ENCODE data around the gene LIPG.
"Not testable (repeated sequence)": the region's sequence is repeated elsewhere in the genome, so short reads cannot be mapped to it uniquely, and the experiment has no call there.

LIPG gene

GRCh38 chr18:49566217-49566770 is 4.4 kb downstream of the LIPG start:
- DNase-seq (ENCODE audit: low read depth, low spot score): no peak
- no peak overlapping the region for H3K4me3 ChIP-seq (ENCODE audit: low read length)

GRCh38 chr18:49566985-49567384 is 5.1 kb downstream of the LIPG start:
- no peak overlapping the region for H3K4me3 ChIP-seq (ENCODE audit: low read length)
- DNase-seq (ENCODE audit: low read depth, low spot score): no peak

- H3K4me3 ChIP-seq (ENCODE audit: low read length): no peak overlapping the region
- DNase-seq (ENCODE audit: low read depth, low spot score): no peak
These were observed 7.9 kb downstream of the LIPG start for GRCh38 chr18:49569724-49570123.

- no peak overlapping the region for H3K4me3 ChIP-seq (ENCODE audit: low read length)
- DNase-seq (ENCODE audit: low read depth, low spot score): no peak
These were observed 9.0 kb downstream of the LIPG start for GRCh38 chr18:49570836-49571235.

- H3K4me3 ChIP-seq (ENCODE audit: low read length): no peak overlapping the region
- DNase-seq (ENCODE audit: low read depth, low spot score): no peak
These were observed 10.9 kb downstream of the LIPG start for GRCh38 chr18:49572611-49573345.

- no peak for DNase-seq (ENCODE audit: low read depth, low spot score)
- no peak overlapping the region for H3K4me3 ChIP-seq (ENCODE audit: low read length)
These were observed 12.0 kb downstream of the LIPG start for GRCh38 chr18:49573835-49574234.

GRCh38 chr18:49579041-49579440 is 17.2 kb downstream of the LIPG start:
- not testable (repeated sequence) for DNase-seq (ENCODE audit: low read depth, low spot score)

GRCh38 chr18:49579583-49579982 is 17.7 kb downstream of the LIPG start:
- H3K4me3 ChIP-seq (ENCODE audit: low read length); DNase-seq (ENCODE audit: low read depth, low spot score): not testable (repeated sequence)

More at GRCh38 chr18:49579041-49579440, 17.2 kb downstream of the LIPG start:
- not testable (repeated sequence) for H3K4me3 ChIP-seq (ENCODE audit: low read length)

GRCh38 chr18:49580279-49580678 is 18.4 kb downstream of the LIPG start:
- no peak for DNase-seq (ENCODE audit: low read depth, low spot score)
- no peak overlapping the region for H3K4me3 ChIP-seq (ENCODE audit: low read length)

- no peak for DNase-seq (ENCODE audit: low read depth, low spot score)
- no peak overlapping the region for H3K4me3 ChIP-seq (ENCODE audit: low read length)
These were observed 19.5 kb downstream of the LIPG start for GRCh38 chr18:49581371-49581770.

GRCh38 chr18:49582579-49582978 is 20.7 kb downstream of the LIPG start:
- H3K4me3 ChIP-seq (ENCODE audit: low read length): no peak overlapping the region
- DNase-seq (ENCODE audit: low read depth, low spot score): no peak

- DNase-seq (ENCODE audit: low read depth, low spot score): no peak
- H3K4me3 ChIP-seq (ENCODE audit: low read length): no peak overlapping the region
These were observed 22.5 kb downstream of the LIPG start for GRCh38 chr18:49584394-49584793.

GRCh38 chr18:49584951-49585350 is 23.1 kb downstream of the LIPG start:
- H3K4me3 ChIP-seq (ENCODE audit: low read length); DNase-seq (ENCODE audit: low read depth, low spot score): not testable (repeated sequence)

- no peak for DNase-seq (ENCODE audit: low read depth, low spot score)
- H3K4me3 ChIP-seq (ENCODE audit: low read length): no peak overlapping the region
These were observed 24.2 kb downstream of the LIPG start for GRCh38 chr18:49585781-49586663.

- no peak overlapping the region for H3K4me3 ChIP-seq (ENCODE audit: low read length)
- no peak for DNase-seq (ENCODE audit: low read depth, low spot score)
These were observed 26.3 kb downstream of the LIPG start for GRCh38 chr18:49588171-49588570.

- DNase-seq (ENCODE audit: low read depth, low spot score): no peak
- no peak overlapping the region for H3K4me3 ChIP-seq (ENCODE audit: low read length)
These were observed 27.1 kb downstream of the LIPG start for GRCh38 chr18:49588971-49589370.

- no peak overlapping the region for H3K4me3 ChIP-seq (ENCODE audit: low read length)
- no peak for DNase-seq (ENCODE audit: low read depth, low spot score)
These were observed 28.8 kb downstream of the LIPG start for GRCh38 chr18:49590608-49591007.

GRCh38 chr18:49591271-49591670 is 29.4 kb downstream of the LIPG start:
- DNase-seq (ENCODE audit: low read depth, low spot score): no peak

GRCh38 chr18:49591775-49592174 is 29.9 kb downstream of the LIPG start:
- no peak overlapping the region for H3K4me3 ChIP-seq (ENCODE audit: low read length)

More at GRCh38 chr18:49591271-49591670, 29.4 kb downstream of the LIPG start:
- H3K4me3 ChIP-seq (ENCODE audit: low read length): no peak overlapping the region

GRCh38 chr18:49596687-49597086 is 34.8 kb downstream of the LIPG start:
- no peak for DNase-seq (ENCODE audit: low read depth, low spot score)
- no peak overlapping the region for H3K4me3 ChIP-seq (ENCODE audit: low read length)

More at GRCh38 chr18:49591775-49592174, 29.9 kb downstream of the LIPG start:
- no peak for DNase-seq (ENCODE audit: low read depth, low spot score)

Data from Jurkat, Clone E6-1 (cell line).